H1 (cell line): ENCODE measurements around the gene AP1G2. TPM values are rescaled to one million over a fixed set of nuclear protein-coding genes. Genes with fewer than 3 reads are reported as not detected.

Source experiments
- CTCF ChIA-PET: fragments of 300-600 bp; sonication (Branson Sonifier 250); formaldehyde crosslinking; loops from one replicate; lab custom pipeline; 2021; ENCODE audit not compliant: partially characterized antibody; lab: Charles Lee
- POLR2A ChIA-PET: fragments of 300-600 bp; sonication (Branson Sonifier 250); formaldehyde crosslinking; loops from one replicate; lab custom pipeline; 2021; ENCODE audit warnings: inconsistent platforms; ENCODE audit not compliant: partially characterized antibody; lab: Charles Lee
- DNase-seq, 2 experiments: peaks; one replicate each; pipeline versions ENCODE4 v3.0.0 to v3.0.0-alpha.2; 2010 to 2022; ENCODE audit warnings: low spot score in 2 of 2, low read depth in 1 of 2, mixed read lengths in 1 of 2
- FAIRE-seq: peaks from 2 replicates; lab custom pipeline; 2011; peaks lifted over from hg19 to GRCh38; lab: Jason Lieb, UNC
- H2AFZ ChIP-seq: 2 replicates; pipeline ENCODE4 v1.8.1; 2012; ENCODE audit warnings: low read length, inconsistent platforms
- H2AK5ac ChIP-seq: 2 replicates; pipeline ENCODE4 v1.6.1; 2013; ENCODE audit warnings: low read depth, low read length
- H2BK120ac ChIP-seq: replicated peaks from 2 replicates; pipeline ENCODE3; 2013; ENCODE audit warnings: low read depth, low read length, inconsistent platforms
- H2BK12ac ChIP-seq: 2 replicates; pipeline ENCODE4 v1.6.1; 2013; ENCODE audit warnings: low read depth, low read length
- H2BK15ac ChIP-seq: 2 replicates; pipeline ENCODE4 v1.6.1; 2013; ENCODE audit warnings: low read length
- H2BK20ac ChIP-seq: 2 replicates; pipeline ENCODE4 v1.6.1; 2013; ENCODE audit warnings: low read length
- H2BK5ac ChIP-seq: 2 replicates; pipeline ENCODE4 v1.6.1; 2013; ENCODE audit warnings: low read depth, low read length
- H3K14ac ChIP-seq: 2 replicates; pipeline ENCODE4 v1.6.1; 2013; ENCODE audit warnings: inconsistent platforms; ENCODE audit not compliant: insufficient read length
- H3K18ac ChIP-seq: 2 replicates; pipeline ENCODE4 v1.6.1; 2013; ENCODE audit warnings: low read length; ENCODE audit errors: extremely low read depth
- H3K23ac ChIP-seq: 2 replicates; pipeline ENCODE4 v1.6.1; 2013; ENCODE audit warnings: inconsistent platforms; ENCODE audit not compliant: insufficient read length
- H3K23me2 ChIP-seq: 2 replicates; pipeline ENCODE4 v1.6.1; 2013; ENCODE audit warnings: low read depth, low read length
- H3K27ac ChIP-seq: 2 replicates; pipeline ENCODE4 v1.6.1; 2011; ENCODE audit warnings: low read depth, low read length, inconsistent platforms
- H3K27me3 ChIP-seq, 4 experiments: replicated peaks in 1 of 4; 1 replicate in 1 of 4; 2 replicates in 3 of 4; pipeline versions ENCODE4 v1.6.1 to v1.8.1; 2011 to 2013; ENCODE audit warnings: low read length in 3 of 4, mild to moderate bottlenecking in 3 of 4, inconsistent platforms in 2 of 4, mixed read lengths in 2 of 4, moderate library complexity in 1 of 4; ENCODE audit not compliant: control insufficient read depth in 3 of 4, insufficient read depth in 3 of 4; ENCODE audit errors: extremely low read depth in 1 of 4
- H3K36me3 ChIP-seq, 4 experiments: 2 replicates each; pipeline versions ENCODE4 v1.6.1 to v1.8.1; 2011 to 2013; ENCODE audit warnings: mild to moderate bottlenecking in 4 of 4, low read length in 3 of 4, moderate library complexity in 2 of 4, control low read depth in 1 of 4, inconsistent platforms in 1 of 4; ENCODE audit not compliant: insufficient read depth in 4 of 4, control insufficient read depth in 2 of 4
- H3K4ac ChIP-seq: replicated peaks from 2 replicates; pipeline ENCODE3; 2013; ENCODE audit warnings: low read length, low read depth, mixed read lengths, inconsistent platforms; ENCODE audit not compliant: insufficient read length
- H3K4me1 ChIP-seq, 4 experiments: replicated peaks in 1 of 4; 1 replicate in 1 of 4; 2 replicates in 3 of 4; pipeline versions ENCODE4 v1.6.1 to v1.8.1; 2011 to 2013; ENCODE audit warnings: low read length in 3 of 4, inconsistent platforms in 2 of 4, mixed read lengths in 1 of 4; ENCODE audit not compliant: insufficient read depth in 4 of 4, control insufficient read depth in 3 of 4
- H3K4me2 ChIP-seq, 2 experiments: 2 replicates each; pipeline versions ENCODE4 v1.6.1 to v1.8.1; 2011 to 2013; ENCODE audit warnings: low read depth in 2 of 2, low read length in 2 of 2, control low read depth in 1 of 2, inconsistent platforms in 1 of 2, mild to moderate bottlenecking in 1 of 2; ENCODE audit not compliant: insufficient read depth in 1 of 2
- H3K4me3 ChIP-seq, 4 experiments: fragments of 200-600, 300-600 bp in 1 of 4; sonication (generic), shearing (Covaris generic), sonication (Bioruptor Twin) in 1 of 4; 2 replicates each; pipeline versions ENCODE4 v1.5.1 to v1.8.1; 2011 to 2016; ENCODE audit warnings: low read length in 4 of 4, low read depth in 3 of 4, control low read depth in 2 of 4, inconsistent platforms in 2 of 4, mild to moderate bottlenecking in 2 of 4, mixed read lengths in 1 of 4, moderate library complexity in 1 of 4; ENCODE audit not compliant: insufficient read depth in 2 of 4; ENCODE audit errors: extremely low read depth in 1 of 4
- H3K56ac ChIP-seq: replicated peaks from 2 replicates; pipeline ENCODE3; 2013; ENCODE audit warnings: low read depth, mild to moderate bottlenecking, mixed read lengths, low read length, inconsistent platforms; ENCODE audit not compliant: insufficient read length
- H3K79me1 ChIP-seq: 2 replicates; pipeline ENCODE4 v1.6.1; 2013; ENCODE audit warnings: low read depth, low read length, control low read depth
- H3K79me2 ChIP-seq, 2 experiments: 2 replicates each; pipeline versions ENCODE4 v1.6.1 to v1.8.1; 2012 to 2013; ENCODE audit warnings: low read length in 2 of 2, mild to moderate bottlenecking in 2 of 2, inconsistent platforms in 1 of 2; ENCODE audit not compliant: insufficient read depth in 2 of 2, control insufficient read depth in 1 of 2
- H3K9ac ChIP-seq, 4 experiments: replicated peaks in 1 of 4; 1 replicate in 1 of 4; 2 replicates in 3 of 4; pipeline versions ENCODE4 v1.6.1 to v1.8.1; 2011 to 2013; ENCODE audit warnings: low read depth in 3 of 4, low read length in 3 of 4, control low read depth in 2 of 4, mild to moderate bottlenecking in 2 of 4, moderate library complexity in 2 of 4, inconsistent platforms in 1 of 4; ENCODE audit errors: extremely low read depth in 1 of 4
- H3K9me3 ChIP-seq, 2 experiments: 2 replicates each; pipeline versions ENCODE4 v1.6.1 to v1.8.1; 2012 to 2013; ENCODE audit warnings: mild to moderate bottlenecking in 2 of 2, moderate library complexity in 2 of 2, control low read depth in 1 of 2, inconsistent platforms in 1 of 2, low read depth in 1 of 2, low read length in 1 of 2, mixed read lengths in 1 of 2; ENCODE audit not compliant: insufficient read depth in 2 of 2
- H4K20me1 ChIP-seq, 2 experiments: replicated peaks in 1 of 2; 2 replicates each; pipeline versions ENCODE3 to v1.8.1; 2011 to 2013; ENCODE audit warnings: inconsistent platforms in 2 of 2, low read length in 2 of 2, mild to moderate bottlenecking in 1 of 2; ENCODE audit not compliant: insufficient read depth in 2 of 2, control insufficient read depth in 1 of 2
- H4K5ac ChIP-seq: 2 replicates; pipeline ENCODE4 v1.6.1; 2013; ENCODE audit warnings: low read length, low read depth, mixed read lengths, inconsistent platforms; ENCODE audit not compliant: insufficient read length
- H4K8ac ChIP-seq: 2 replicates; pipeline ENCODE4 v1.8.0; 2013; ENCODE audit warnings: mild to moderate bottlenecking, moderate library complexity, low read length, inconsistent platforms; ENCODE audit not compliant: insufficient read depth; ENCODE audit errors: extremely low read depth
- H4K91ac ChIP-seq: replicated peaks from 2 replicates; pipeline ENCODE3; 2013; ENCODE audit warnings: low read length, mixed read lengths, inconsistent platforms; ENCODE audit not compliant: insufficient read length
- BACH1 ChIP-seq: IDR thresholded peaks from 2 replicates; pipeline ENCODE4 v1.6.1; 2012; ENCODE audit warnings: low read length, improper control_type of control experiment
- CHD2 ChIP-seq: IDR thresholded peaks from 2 replicates; pipeline ENCODE4 v1.6.1; 2012; ENCODE audit warnings: low read length, improper control_type of control experiment
- JUN ChIP-seq: IDR thresholded peaks from 2 replicates; pipeline ENCODE4 v1.6.1; 2011; ENCODE audit warnings: low read depth, mild to moderate bottlenecking, improper control_type of control experiment, low read length
- NRF1 ChIP-seq: IDR thresholded peaks from 2 replicates; pipeline ENCODE4 v1.6.1; 2011; ENCODE audit warnings: mild to moderate bottlenecking, low read depth, low read length, improper control_type of control experiment
- POLR2A ChIP-seq, 2 experiments: IDR thresholded peaks; 1 replicate in 1 of 2; 2 replicates in 1 of 2; pipeline ENCODE4 v1.6.1; 2011; ENCODE audit warnings: low read depth in 2 of 2, low read length in 2 of 2, mild to moderate bottlenecking in 2 of 2; ENCODE audit errors: control extremely low read depth in 1 of 2
- POLR2AphosphoS5 ChIP-seq: IDR thresholded peaks from 2 replicates; pipeline ENCODE4 v1.6.1; 2011; ENCODE audit warnings: low read depth, low read length
- RAD21 ChIP-seq, 2 experiments: IDR thresholded peaks in 1 of 2; conservative IDR thresholded peaks in 1 of 2; 2 replicates each; pipeline ENCODE4 v1.6.1; 2011; ENCODE audit warnings: low read depth in 2 of 2, low read length in 2 of 2, improper control_type of control experiment in 1 of 2, inconsistent platforms in 1 of 2, mild to moderate bottlenecking in 1 of 2, moderate library complexity in 1 of 2
- WGBS, 2 experiments: shearing (Covaris generic) in 1 of 2; methylation state at CpG; one replicate each; pipeline versions ENCODE4 v1.1.6 to v1.1.7; 2013 to 2015; ENCODE audit warnings: low lambda C conversion rate in 2 of 2, mixed read lengths in 2 of 2, inconsistent platforms in 1 of 2, low coverage in 1 of 2, missing lambda C conversion rate in 1 of 2; ENCODE audit not compliant: insufficient replicate concordance in 2 of 2, insufficient coverage in 1 of 2, insufficient read length in 1 of 2; ENCODE audit errors: extremely low coverage in 1 of 2, missing lambda C conversion rate in 1 of 2; 5-methylcytosine and 5-hydroxymethylcytosine counted together
- polyA plus RNA-seq, 7 experiments: library from polyadenylated mRNA; depleted of rRNA in 3 of 7; stranded (reverse) in 5 of 7; unstranded in 2 of 7; fragments of >200 nt in 5 of 7; fragments of 200-250 nt in 2 of 7; gene quantifications; 1 replicate in 5 of 7; 2 replicates in 1 of 7; 4 replicates in 1 of 7; pipeline versions ENCODE4 v1.2.1 to v1.2.3, GENCODE V29; 2011 to 2013; ENCODE audit warnings: missing spikeins in 2 of 7, mixed read lengths in 2 of 7
- total RNA-seq: library from RNA; stranded (reverse); fragmentation: NEBNext Ultra II Directional; extraction: Animal tissue kit (Norgen Biotek cat#: 25700); gene quantifications from 2 replicates; pipeline ENCODE4 v1.2.1, GENCODE V29; 2021
- TF ChIP-seq, protein P1 (sequence below): IDR thresholded peaks from 2 replicates; pipeline ENCODE4 v1.6.1; 2011; ENCODE audit warnings: low read depth, mild to moderate bottlenecking, low read length; ENCODE audit not compliant: insufficient read depth
- TF ChIP-seq, protein P2 (sequence below), 3 experiments: IDR thresholded peaks; 1 replicate in 2 of 3; 2 replicates in 1 of 3; pipeline versions ENCODE4 v1.5.1 to v1.6.1; 2011; ENCODE audit warnings: low read length in 3 of 3, mild to moderate bottlenecking in 3 of 3, inconsistent platforms in 2 of 3, low read depth in 1 of 3, moderate library complexity in 1 of 3; ENCODE audit not compliant: insufficient read depth in 1 of 3; ENCODE audit errors: control extremely low read depth in 1 of 3

Gene AP1G2
- total and polyA plus RNA-seq, 2 of the 8 experiments (the other 6 are each of a cell fraction or from before 2014, with no cell fraction given), result 70.9 to 134 TPM

DNA sequence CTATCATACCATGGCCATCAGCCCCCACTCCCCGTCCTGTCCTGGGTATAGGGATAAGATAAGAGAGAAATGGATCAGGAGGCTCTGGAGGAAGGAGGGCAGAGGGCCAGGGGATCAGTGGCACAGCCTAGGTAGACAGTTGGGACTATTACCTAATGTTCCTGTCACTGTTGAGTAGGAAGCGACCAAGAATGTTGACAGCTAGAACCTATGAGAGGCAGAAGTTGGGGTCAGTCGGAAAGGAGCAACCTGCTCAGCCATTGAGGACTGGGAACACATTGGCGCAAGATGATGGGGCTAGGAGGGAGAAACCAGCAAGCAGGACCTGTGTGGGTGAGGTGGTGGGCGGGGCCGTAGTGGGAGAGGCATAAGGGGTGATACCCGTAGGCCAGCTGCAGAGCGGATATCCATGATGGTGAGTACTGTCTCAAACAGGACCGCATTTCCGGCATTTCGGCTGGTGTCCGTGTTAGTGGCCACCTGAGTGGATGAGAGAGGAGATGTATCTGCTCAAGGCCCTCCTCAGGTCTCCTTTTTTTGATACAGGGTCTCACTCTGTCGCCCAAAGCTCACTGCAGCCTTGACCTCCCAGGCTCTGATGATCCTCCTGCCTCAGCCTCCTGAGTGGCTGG, 3.3 kb downstream of the AP1G2 start:
- no peak overlapping the region for H3K56ac ChIP-seq
- ChIA-PET CTCF (interaction anchor here (0.8 to 70.5 kb wide), 7 partner anchors 8 to 87 kb away, joined by 3 to 2092 read pairs (median 11); partner anchors contain the start of gene NGDN), POLR2A (interaction anchor here (1.1 to 52.7 kb wide), 5 partner anchors 6 to 85 kb away, joined by 3 to 1523 read pairs (median 40); partner anchors contain the start of genes JPH4, NGDN, THTPA and ZFHX2)
- H2BK12ac ChIP-seq, result no peak overlapping the region
- no peaks in the 10 kb centered on the region for H3K79me1 ChIP-seq
- no peak overlapping the region for H3K23ac ChIP-seq
- H3K4me3 ChIP-seq, result no peak overlapping the region
- H4K5ac ChIP-seq, result no peak overlapping the region
- H3K9me3 ChIP-seq, result no peaks in the 10 kb centered on the region
- DNase-seq (no peak), FAIRE-seq (no peak)
- H2BK15ac ChIP-seq, result no peak overlapping the region
- H3K23me2 ChIP-seq, result peaks cover 7% of the 10 kb centered on the region; the same call in 1 of the 2 replicates
- peaks cover 6 to 21% (median 8%) of the 10 kb centered on the region in 4 experiments; a peak in 6 of 7 replicates for H3K4me1 ChIP-seq
- H3K14ac ChIP-seq, result no peak overlapping the region
- H3K79me2 ChIP-seq, result no peaks in the 10 kb centered on the region
- H3K36me3 ChIP-seq, result peaks cover 11 to 27% (median 17%) of the 10 kb centered on the region in 4 experiments; a peak in 7 of 8 replicates
- 95% methylated on average over 13 of the region's 13 CpGs; no CpG with 5 or more reads in 1 of the 2 experiments for WGBS, 2 experiments
- no peak overlapping the region for H3K9ac ChIP-seq
- no peak overlapping the region for H3K4ac ChIP-seq
- H2BK20ac ChIP-seq, result no peak overlapping the region
- no peak overlapping the region for H3K18ac ChIP-seq
- H3K27me3 ChIP-seq, result no peaks in the 10 kb centered on the region
- no peak overlapping the region for H2AK5ac ChIP-seq
- H2BK120ac ChIP-seq, result no peak overlapping the region
- no peak overlapping the region for H3K27ac ChIP-seq
- H2BK5ac ChIP-seq, result no peak overlapping the region
- no peak overlapping the region for H2AFZ ChIP-seq
- H4K8ac ChIP-seq, result no peak overlapping the region
- H3K4me2 ChIP-seq, result no peak overlapping the region
- H4K20me1 ChIP-seq, result peaks cover 0 to 5% of the 10 kb centered on the region in 2 experiments
- H4K91ac ChIP-seq, result no peak overlapping the region
- TF ChIP-seq BACH1 (no peak), POLR2AphosphoS5 (peak; percentile 12; the same call in 1 of the 2 replicates), RAD21 (IDR thresholded peaks at IDR 0.05 in 1 of 2, conservative IDR thresholded peaks at IDR 0.05 in 1 of 2; ENCODE audit: low read depth in 2 of 2, low read length in 2 of 2) (no peak), JUN (no peak), POLR2A (IDR thresholded peaks at IDR 0.05; ENCODE audit: control extremely low read depth in 1 of 2, low read depth in 2 of 2, low read length in 2 of 2) (peak in 1 of 2 experiments; percentile 71; a peak in 1 of 3 replicates), NRF1 (no peak), CHD2 (no peak)
- TF ChIP-seq, protein P1, sequence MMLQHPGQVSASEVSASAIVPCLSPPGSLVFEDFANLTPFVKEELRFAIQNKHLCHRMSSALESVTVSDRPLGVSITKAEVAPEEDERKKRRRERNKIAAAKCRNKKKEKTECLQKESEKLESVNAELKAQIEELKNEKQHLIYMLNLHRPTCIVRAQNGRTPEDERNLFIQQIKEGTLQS, result no peak
- TF ChIP-seq, protein P2, sequence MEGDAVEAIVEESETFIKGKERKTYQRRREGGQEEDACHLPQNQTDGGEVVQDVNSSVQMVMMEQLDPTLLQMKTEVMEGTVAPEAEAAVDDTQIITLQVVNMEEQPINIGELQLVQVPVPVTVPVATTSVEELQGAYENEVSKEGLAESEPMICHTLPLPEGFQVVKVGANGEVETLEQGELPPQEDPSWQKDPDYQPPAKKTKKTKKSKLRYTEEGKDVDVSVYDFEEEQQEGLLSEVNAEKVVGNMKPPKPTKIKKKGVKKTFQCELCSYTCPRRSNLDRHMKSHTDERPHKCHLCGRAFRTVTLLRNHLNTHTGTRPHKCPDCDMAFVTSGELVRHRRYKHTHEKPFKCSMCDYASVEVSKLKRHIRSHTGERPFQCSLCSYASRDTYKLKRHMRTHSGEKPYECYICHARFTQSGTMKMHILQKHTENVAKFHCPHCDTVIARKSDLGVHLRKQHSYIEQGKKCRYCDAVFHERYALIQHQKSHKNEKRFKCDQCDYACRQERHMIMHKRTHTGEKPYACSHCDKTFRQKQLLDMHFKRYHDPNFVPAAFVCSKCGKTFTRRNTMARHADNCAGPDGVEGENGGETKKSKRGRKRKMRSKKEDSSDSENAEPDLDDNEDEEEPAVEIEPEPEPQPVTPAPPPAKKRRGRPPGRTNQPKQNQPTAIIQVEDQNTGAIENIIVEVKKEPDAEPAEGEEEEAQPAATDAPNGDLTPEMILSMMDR (IDR thresholded peaks at IDR 0.05; ENCODE audit: control extremely low read depth in 1 of 3, insufficient read depth in 1 of 3, low read depth in 1 of 3, low read length in 3 of 3), result no peak
